K562 (cell line): ENCODE results near the gene HMGN1. TPM values are rescaled to one million over a fixed set of nuclear protein-coding genes. Genes with fewer than 3 reads are reported as not detected.

ENCODE experiments used
- CBFB ChIP-seq: sonication (generic); formaldehyde crosslinking; IDR thresholded peaks from 2 replicates; pipeline ENCODE4 v1.4.0; 2020; ENCODE audit warnings: mild to moderate bottlenecking, missing genetic modification reagents
- ESRRA ChIP-seq: fragments of 450-650 bp; IDR thresholded peaks from 2 replicates; pipeline ENCODE4 v1.6.1; 2014; ENCODE audit warnings: low read depth, mild to moderate bottlenecking, moderate library complexity, borderline replicate concordance
- ETV6 ChIP-seq, 3 experiments: fragments of 150-350 bp in 1 of 3; sonication (generic) in 1 of 3; formaldehyde crosslinking in 1 of 3; IDR thresholded peaks; 2 replicates each; pipeline versions ENCODE4 v1.6.1 to v1.8.0; 2014 to 2022; ENCODE audit warnings: borderline replicate concordance in 2 of 3, low read depth in 2 of 3, antibody characterized with exemption in 1 of 3, low read length in 1 of 3, mild to moderate bottlenecking in 1 of 3, missing genetic modification reagents in 1 of 3
- FOXK1 ChIP-seq: sonication (generic); formaldehyde crosslinking; IDR thresholded peaks from 2 replicates; pipeline ENCODE4 v1.8.0; 2022; ENCODE audit warnings: missing genetic modification reagents, mild to moderate bottlenecking, borderline replicate concordance
- GTF2F1 ChIP-seq: IDR thresholded peaks from 2 replicates; pipeline ENCODE4 v1.6.1; 2011; ENCODE audit warnings: low read depth, low read length, improper control_type of control experiment
- KLF16 ChIP-seq: IDR thresholded peaks from 2 replicates; pipeline ENCODE4 v1.6.1; 2016; ENCODE audit warnings: antibody characterized with exemption
- NONO ChIP-seq, 2 experiments: fragments of 200-400 bp in 1 of 2; fragments of 450-650 bp in 1 of 2; formaldehyde crosslinking in 1 of 2; IDR thresholded peaks; 2 replicates each; pipeline ENCODE4 v1.6.1; 2017; ENCODE audit warnings: low read depth in 2 of 2, mild to moderate bottlenecking in 2 of 2, moderate library complexity in 2 of 2, low read length in 1 of 2
- RB1 ChIP-seq: fragments of 450-650 bp; IDR thresholded peaks from 2 replicates; pipeline ENCODE4 v1.6.1; 2017; ENCODE audit warnings: low read depth, mild to moderate bottlenecking
- TARDBP ChIP-seq: fragments of 450-650 bp; IDR thresholded peaks from 2 replicates; pipeline ENCODE4 v1.6.1; 2016
- ZNF12 ChIP-seq: sonication (generic); formaldehyde crosslinking; IDR thresholded peaks from 2 replicates; pipeline ENCODE4 v1.4.0; 2020; ENCODE audit warnings: mild to moderate bottlenecking, missing genetic modification reagents
- ZNF778 ChIP-seq: fragments of 450-650 bp; formaldehyde crosslinking; IDR thresholded peaks from 2 replicates; pipeline ENCODE4 v1.4.0; 2020; ENCODE audit warnings: mild to moderate bottlenecking, moderate library complexity
- polyA plus RNA-seq, 8 experiments: library from polyadenylated mRNA; depleted of rRNA in 4 of 8; stranded (reverse) in 5 of 8; unstranded in 3 of 8; fragments of >200 nt; fragmentation: Nextera tagmentation in 2 of 8; fragmentation: Illumina TruSeq in 1 of 8; extraction: Ambion mirVana in 2 of 8; extraction: Trizol in 1 of 8; gene quantifications; 2 replicates each; pipeline versions ENCODE4 v1.2.1 to v1.2.3, GENCODE V29; 2011 to 2014; ENCODE audit warnings: inconsistent platforms in 1 of 8, missing spikeins in 1 of 8
- total RNA-seq, 7 experiments: library from RNA; depleted of rRNA in 6 of 7; stranded (reverse); fragments of >200 nt in 6 of 7; fragmentation: Illumina TruSeq in 2 of 7; extraction: Trizol in 2 of 7; gene quantifications; 2 replicates each; pipeline versions ENCODE4 v1.2.1 to v1.2.3, GENCODE V29; 2011 to 2021; ENCODE audit warnings: low replicate concordance in 1 of 7
- TF ChIP-seq, protein P1 (sequence below): fragments of 250-450 bp; sonication (Bioruptor Pico); IDR thresholded peaks from 2 replicates; pipeline ENCODE4 v1.6.1; 2021; ENCODE audit warnings: mild to moderate bottlenecking
- TF ChIP-seq, protein P2 (sequence below), 2 experiments: fragments of 450-650 bp in 1 of 2; sonication (generic) in 1 of 2; formaldehyde crosslinking in 1 of 2; IDR thresholded peaks in 1 of 2; conservative IDR thresholded peaks in 1 of 2; 2 replicates each; pipeline versions ENCODE4 v1.6.1 to v1.8.1; 2016 to 2023; ENCODE audit warnings: mild to moderate bottlenecking in 2 of 2, moderate library complexity in 2 of 2, inconsistent platforms in 1 of 2, missing genetic modification reagents in 1 of 2
- TF ChIP-seq, protein P3 (sequence below): fragments of 150-350 bp; conservative IDR thresholded peaks from 2 replicates; pipeline ENCODE4 v1.6.1; 2014; ENCODE audit warnings: low read length
- TF ChIP-seq, protein P4 (sequence below): sonication (generic); formaldehyde crosslinking; IDR thresholded peaks from 2 replicates; pipeline ENCODE4 v1.8.0; 2022; ENCODE audit warnings: mild to moderate bottlenecking, low read depth, missing genetic modification reagents
- TF ChIP-seq, protein P5 (sequence below): fragments of 250-450 bp; sonication (Bioruptor Pico); IDR thresholded peaks from 2 replicates; pipeline ENCODE4 v1.8.0; 2021; ENCODE audit warnings: mild to moderate bottlenecking, moderate library complexity

HMGN1 gene
- total and polyA plus RNA-seq, 9 of the 15 experiments (the other 6 are each of a cell fraction or from before 2014, with no cell fraction given), result 124 to 626 (median 498) TPM

DNA sequence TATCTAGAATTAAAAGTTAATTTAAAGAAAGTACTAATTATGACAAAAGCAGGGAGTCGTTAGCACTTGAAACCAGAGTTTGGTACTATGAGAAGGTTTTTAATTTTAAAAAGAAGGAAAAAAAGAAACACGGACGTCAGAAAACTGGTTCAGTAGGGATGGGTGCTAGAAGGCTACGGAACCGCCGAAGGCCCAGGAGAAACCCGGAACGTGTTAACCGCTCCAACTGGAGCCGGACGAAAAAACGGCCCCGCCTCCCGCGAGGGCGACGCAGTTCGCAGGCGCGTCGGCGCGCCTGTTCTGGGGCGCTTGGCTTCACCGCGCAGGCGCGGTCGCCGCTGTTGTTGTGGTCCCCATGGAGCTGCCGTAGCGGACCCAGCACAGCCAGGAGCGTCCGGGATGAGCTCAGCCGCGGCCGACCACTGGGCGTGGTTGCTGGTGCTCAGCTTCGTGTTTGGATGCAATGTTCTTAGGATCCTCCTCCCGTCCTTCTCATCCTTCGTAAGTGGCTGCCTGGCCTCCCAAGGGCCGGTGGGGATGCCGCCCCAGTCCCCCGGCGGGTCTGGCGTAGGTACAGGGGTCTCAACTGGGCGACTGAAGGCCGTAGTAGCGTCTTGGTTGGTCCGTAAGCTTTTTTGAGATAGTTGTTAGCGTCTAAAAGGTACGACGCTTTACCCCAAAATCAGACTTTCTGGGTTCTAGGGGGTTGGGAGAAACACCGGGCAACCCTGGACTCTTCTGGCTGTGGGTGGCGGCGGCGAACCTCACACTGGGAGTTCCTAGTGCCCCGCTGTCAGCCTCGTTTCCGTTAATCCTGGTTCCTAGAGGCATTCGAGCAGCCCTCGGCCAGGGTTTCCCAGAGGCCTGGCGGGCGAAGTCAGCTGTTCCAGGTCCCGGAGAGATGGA is 31.4 kb upstream of the HMGN1 start (continued):
- TF ChIP-seq, protein P1, sequence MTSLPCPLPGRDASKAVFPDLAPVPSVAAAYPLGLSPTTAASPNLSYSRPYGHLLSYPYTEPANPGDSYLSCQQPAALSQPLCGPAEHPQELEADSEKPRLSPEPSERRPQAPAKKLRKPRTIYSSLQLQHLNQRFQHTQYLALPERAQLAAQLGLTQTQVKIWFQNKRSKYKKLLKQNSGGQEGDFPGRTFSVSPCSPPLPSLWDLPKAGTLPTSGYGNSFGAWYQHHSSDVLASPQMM (CRISPR knock-in tag), result no peak
- TF ChIP-seq, protein P2, sequence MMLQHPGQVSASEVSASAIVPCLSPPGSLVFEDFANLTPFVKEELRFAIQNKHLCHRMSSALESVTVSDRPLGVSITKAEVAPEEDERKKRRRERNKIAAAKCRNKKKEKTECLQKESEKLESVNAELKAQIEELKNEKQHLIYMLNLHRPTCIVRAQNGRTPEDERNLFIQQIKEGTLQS (IDR thresholded peaks at IDR 0.05), result peak; percentile 66; the same call in 1 of the 2 replicates
- TF ChIP-seq, protein P2 (CRISPR knock-in tag; conservative IDR thresholded peaks at IDR 0.05), result no peak; the same call in 1 of the 2 replicates
- TF ChIP-seq, protein P3, sequence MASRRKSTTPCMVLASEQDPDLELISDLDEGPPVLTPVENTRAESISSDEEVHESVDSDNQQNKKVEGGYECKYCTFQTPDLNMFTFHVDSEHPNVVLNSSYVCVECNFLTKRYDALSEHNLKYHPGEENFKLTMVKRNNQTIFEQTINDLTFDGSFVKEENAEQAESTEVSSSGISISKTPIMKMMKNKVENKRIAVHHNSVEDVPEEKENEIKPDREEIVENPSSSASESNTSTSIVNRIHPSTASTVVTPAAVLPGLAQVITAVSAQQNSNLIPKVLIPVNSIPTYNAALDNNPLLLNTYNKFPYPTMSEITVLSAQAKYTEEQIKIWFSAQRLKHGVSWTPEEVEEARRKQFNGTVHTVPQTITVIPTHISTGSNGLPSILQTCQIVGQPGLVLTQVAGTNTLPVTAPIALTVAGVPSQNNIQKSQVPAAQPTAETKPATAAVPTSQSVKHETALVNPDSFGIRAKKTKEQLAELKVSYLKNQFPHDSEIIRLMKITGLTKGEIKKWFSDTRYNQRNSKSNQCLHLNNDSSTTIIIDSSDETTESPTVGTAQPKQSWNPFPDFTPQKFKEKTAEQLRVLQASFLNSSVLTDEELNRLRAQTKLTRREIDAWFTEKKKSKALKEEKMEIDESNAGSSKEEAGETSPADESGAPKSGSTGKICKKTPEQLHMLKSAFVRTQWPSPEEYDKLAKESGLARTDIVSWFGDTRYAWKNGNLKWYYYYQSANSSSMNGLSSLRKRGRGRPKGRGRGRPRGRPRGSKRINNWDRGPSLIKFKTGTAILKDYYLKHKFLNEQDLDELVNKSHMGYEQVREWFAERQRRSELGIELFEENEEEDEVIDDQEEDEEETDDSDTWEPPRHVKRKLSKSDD, result no peak
- TF ChIP-seq CBFB (CRISPR knock-in tag), result no peak
- TF ChIP-seq, protein P4, sequence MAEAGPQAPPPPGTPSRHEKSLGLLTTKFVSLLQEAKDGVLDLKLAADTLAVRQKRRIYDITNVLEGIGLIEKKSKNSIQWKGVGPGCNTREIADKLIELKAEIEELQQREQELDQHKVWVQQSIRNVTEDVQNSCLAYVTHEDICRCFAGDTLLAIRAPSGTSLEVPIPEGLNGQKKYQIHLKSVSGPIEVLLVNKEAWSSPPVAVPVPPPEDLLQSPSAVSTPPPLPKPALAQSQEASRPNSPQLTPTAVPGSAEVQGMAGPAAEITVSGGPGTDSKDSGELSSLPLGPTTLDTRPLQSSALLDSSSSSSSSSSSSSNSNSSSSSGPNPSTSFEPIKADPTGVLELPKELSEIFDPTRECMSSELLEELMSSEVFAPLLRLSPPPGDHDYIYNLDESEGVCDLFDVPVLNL (CRISPR knock-in tag), result no peak
- peak; percentile 55; the same call in 1 of the 2 replicates for TF ChIP-seq ESRRA
- TF ChIP-seq ETV6 (IDR thresholded peaks at IDR 0.05; ENCODE audit: borderline replicate concordance in 1 of 2, low read depth in 2 of 2, low read length in 1 of 2), result no peak
- no peak for TF ChIP-seq ETV6 (CRISPR knock-in tag; IDR thresholded peaks at IDR 0.05; ENCODE audit: borderline replicate concordance)
- TF ChIP-seq GTF2F1, result no peak
- no peak; the same call in 1 of the 2 replicates for TF ChIP-seq RB1
- TF ChIP-seq, protein P5, sequence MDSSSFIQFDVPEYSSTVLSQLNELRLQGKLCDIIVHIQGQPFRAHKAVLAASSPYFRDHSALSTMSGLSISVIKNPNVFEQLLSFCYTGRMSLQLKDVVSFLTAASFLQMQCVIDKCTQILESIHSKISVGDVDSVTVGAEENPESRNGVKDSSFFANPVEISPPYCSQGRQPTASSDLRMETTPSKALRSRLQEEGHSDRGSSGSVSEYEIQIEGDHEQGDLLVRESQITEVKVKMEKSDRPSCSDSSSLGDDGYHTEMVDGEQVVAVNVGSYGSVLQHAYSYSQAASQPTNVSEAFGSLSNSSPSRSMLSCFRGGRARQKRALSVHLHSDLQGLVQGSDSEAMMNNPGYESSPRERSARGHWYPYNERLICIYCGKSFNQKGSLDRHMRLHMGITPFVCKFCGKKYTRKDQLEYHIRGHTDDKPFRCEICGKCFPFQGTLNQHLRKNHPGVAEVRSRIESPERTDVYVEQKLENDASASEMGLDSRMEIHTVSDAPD (CRISPR knock-in tag), result no peak
- no peak for TF ChIP-seq FOXK1 (CRISPR knock-in tag)
- no peak for TF ChIP-seq NONO (IDR thresholded peaks at IDR 0.05; ENCODE audit: low read depth in 2 of 2, low read length in 1 of 2)
- no peak for TF ChIP-seq KLF16
- TF ChIP-seq ZNF778 (CRISPR knock-in tag), result no peak
- no peak for TF ChIP-seq ZNF12 (CRISPR knock-in tag)
- TF ChIP-seq TARDBP, result no peak
